ENCODE results near the gene TCF7L1. TPM values are rescaled to one million over a fixed set of nuclear protein-coding genes. Genes with fewer than 3 reads are reported as not detected.
A peak's percentile ranks its signal among the peaks of the same experiment; 100 is the strongest.

The TCF7L1 gene
- total RNA-seq, 1 donor from 2014 or later, result 30.8 TPM

- Histone ChIP-seq H2AFZ (ENCODE audit: low read depth, low read length) (no peak overlapping the region), H3K27me3 (ENCODE audit: insufficient read depth, low read length) (no peaks in the 10 kb centered on the region), H3K4me2 (ENCODE audit: low read length) (no peak overlapping the region), H4K20me1 (ENCODE audit: insufficient read depth, low read length) (peaks cover 4% of the 10 kb centered on the region), H3K9me3 (ENCODE audit: insufficient read depth, low read depth, low read length) (no peaks in the 10 kb centered on the region), H3K36me3 (ENCODE audit: insufficient read depth, low read length) (no peaks in the 10 kb centered on the region), H3K4me3 (ENCODE audit: insufficient read depth, low read depth, low read length) (no peak overlapping the region), H3K27ac (ENCODE audit: low read depth, low read length) (no peak overlapping the region), H3K4me1 (ENCODE audit: insufficient read depth, low read length) (peaks cover 43% of the 10 kb centered on the region), H3K79me2 (ENCODE audit: insufficient read depth, low read length) (no peaks in the 10 kb centered on the region), H3K9ac (ENCODE audit: low read length) (no peak overlapping the region)
- Mint-ChIP-seq H3K27me3 (ENCODE audit: low read depth, unreplicated experiment) (no peaks in the 10 kb centered on the region), H3K4me3 (ENCODE audit: unreplicated experiment) (peak overlapping the region; percentile 18), H3K4me1 (ENCODE audit: low read depth, unreplicated experiment) (peaks cover 71% of the 10 kb centered on the region), H3K9me3 (ENCODE audit: unreplicated experiment) (no peaks in the 10 kb centered on the region), H3K36me3 (ENCODE audit: low read depth, unreplicated experiment) (no peaks in the 10 kb centered on the region), H3K27ac (ENCODE audit: unreplicated experiment) (peak overlapping the region; percentile 2)
- FAIRE-seq (no peak), DNase-seq (ENCODE audit: low read depth) (no peak)
- TF ChIP-seq CTCF (IDR thresholded peaks at IDR 0.05; ENCODE audit: insufficient read depth, low read depth, low read length) (no peak), EZH2 (IDR thresholded peaks at IDR 0.05; ENCODE audit: insufficient read depth, low read length) (no peak)
Observed at GRCh38 chr2:85254540-85255300, 121.5 kb downstream of the TCF7L1 start.

DNA sequence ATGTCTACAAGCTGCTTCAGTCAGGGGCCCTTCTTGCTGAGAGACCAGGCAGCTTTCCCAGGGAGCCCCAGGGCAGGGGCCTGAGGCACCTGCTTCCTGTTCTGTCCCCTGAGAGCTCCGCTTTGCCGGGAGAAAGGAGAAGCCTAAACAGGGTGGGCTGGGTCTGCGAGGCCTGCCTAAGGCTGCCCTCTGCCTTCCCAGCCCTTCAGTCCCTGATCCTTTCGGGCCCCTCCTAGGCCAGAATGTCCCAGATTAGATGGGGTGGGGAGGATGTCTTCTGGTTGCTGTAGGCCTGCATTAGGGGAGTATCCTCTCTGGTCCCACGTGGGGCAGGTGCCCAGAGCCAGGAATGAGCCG is 122.2 kb downstream of the TCF7L1 start:
- Histone ChIP-seq H4K20me1 (ENCODE audit: insufficient read depth, low read length) (peaks cover 4% of the 10 kb centered on the region), H3K79me2 (ENCODE audit: insufficient read depth, low read length) (no peaks in the 10 kb centered on the region), H3K4me1 (ENCODE audit: insufficient read depth, low read length) (peaks cover 47% of the 10 kb centered on the region), H2AFZ (ENCODE audit: low read depth, low read length) (no peak overlapping the region), H3K27me3 (ENCODE audit: insufficient read depth, low read length) (no peaks in the 10 kb centered on the region), H3K27ac (ENCODE audit: low read depth, low read length) (no peak overlapping the region), H3K9ac (ENCODE audit: low read length) (peak overlapping the region; percentile 61), H3K4me2 (ENCODE audit: low read length) (peak overlapping the region; percentile 79), H3K4me3 (ENCODE audit: insufficient read depth, low read depth, low read length) (no peak overlapping the region), H3K9me3 (ENCODE audit: insufficient read depth, low read depth, low read length) (no peaks in the 10 kb centered on the region), H3K36me3 (ENCODE audit: insufficient read depth, low read length) (no peaks in the 10 kb centered on the region)
- DNase-seq (ENCODE audit: low read depth), result no peak
- Mint-ChIP-seq H3K36me3 (ENCODE audit: low read depth, unreplicated experiment) (no peaks in the 10 kb centered on the region), H3K4me3 (ENCODE audit: unreplicated experiment) (peak overlapping the region; percentile 85), H3K4me1 (ENCODE audit: low read depth, unreplicated experiment) (peaks cover 76% of the 10 kb centered on the region), H3K9me3 (ENCODE audit: unreplicated experiment) (no peaks in the 10 kb centered on the region), H3K27me3 (ENCODE audit: low read depth, unreplicated experiment) (no peaks in the 10 kb centered on the region), H3K27ac (ENCODE audit: unreplicated experiment) (peak overlapping the region; percentile 98)
- TF ChIP-seq CTCF (IDR thresholded peaks at IDR 0.05; ENCODE audit: insufficient read depth, low read depth, low read length), result no peak
- TF ChIP-seq EZH2 (IDR thresholded peaks at IDR 0.05; ENCODE audit: insufficient read depth, low read length), result no peak
- FAIRE-seq, result no peak

Data from astrocyte (in vitro differentiated cells and primary cell).